GM19023 (cell line): Measurements from ENCODE around the gene PPP1CA.

Experiments
- ATAC-seq: cut with Tn5 transposase; IDR thresholded peaks from one replicate; pipeline ENCODE4 v1.9.1; 2021; ENCODE audit warnings: mild to moderate bottlenecking, moderate library complexity; ENCODE audit not compliant: unreplicated experiment

PPP1CA gene

GRCh38 chr11:67401495-67402191 lies at the start of gene PPP1CA:
PPP1CA (minus strand) TSS chr11:67401858; CDS start chr11:67401782, 76 bp downstream.
- ATAC-seq: peak; percentile 69

- no peak for ATAC-seq
Observed at GRCh38 chr11:67450796-67451657, 49.4 kb upstream of the PPP1CA start.

DNA sequence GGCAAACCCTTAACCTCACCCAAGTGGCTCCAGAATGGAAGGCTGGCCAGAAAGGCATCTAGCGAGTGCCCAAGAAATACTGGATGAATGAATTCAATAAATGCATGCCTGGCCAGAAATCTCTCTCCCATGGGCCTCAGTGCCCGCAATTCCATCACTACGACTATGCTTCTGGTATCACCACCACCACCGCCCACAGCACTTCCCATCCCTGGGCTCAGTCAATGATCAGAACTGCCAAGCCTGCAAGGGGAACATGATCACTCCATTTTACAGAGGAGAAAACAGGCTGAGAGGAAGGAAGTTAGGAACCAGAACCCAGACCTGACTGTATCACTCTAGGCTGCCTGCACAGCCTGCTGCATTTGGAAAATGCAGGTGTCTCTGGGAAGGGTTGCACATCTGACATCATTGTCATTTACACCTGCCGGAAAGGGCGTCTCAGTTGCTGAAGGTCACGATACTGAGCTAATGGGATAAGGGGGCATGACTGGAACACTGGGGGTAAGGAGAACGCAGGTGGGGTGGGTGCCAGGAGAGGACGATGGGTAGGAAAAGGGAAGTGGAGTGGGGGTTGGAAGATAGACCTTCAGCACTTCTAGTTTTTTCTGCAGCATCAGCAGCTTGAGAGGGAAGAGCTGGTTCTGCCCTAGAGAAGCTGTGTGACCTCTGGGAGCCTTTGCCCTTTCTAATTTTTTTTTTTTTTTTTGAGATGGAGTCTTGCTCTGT lies 47.6 kb upstream of the PPP1CA start:
- ATAC-seq: no peak

- no peak for ATAC-seq
Observed at GRCh38 chr11:67448220-67448609, 46.6 kb upstream of the PPP1CA start.

GRCh38 chr11:67445515-67445914 lies 43.9 kb upstream of the PPP1CA start:
- ATAC-seq: no peak

GRCh38 chr11:67442504-67443404 lies 41.1 kb upstream of the PPP1CA start:
- ATAC-seq: no peak

GRCh38 chr11:67441731-67442351 lies 40.2 kb upstream of the PPP1CA start:
- no peak for ATAC-seq

DNA sequence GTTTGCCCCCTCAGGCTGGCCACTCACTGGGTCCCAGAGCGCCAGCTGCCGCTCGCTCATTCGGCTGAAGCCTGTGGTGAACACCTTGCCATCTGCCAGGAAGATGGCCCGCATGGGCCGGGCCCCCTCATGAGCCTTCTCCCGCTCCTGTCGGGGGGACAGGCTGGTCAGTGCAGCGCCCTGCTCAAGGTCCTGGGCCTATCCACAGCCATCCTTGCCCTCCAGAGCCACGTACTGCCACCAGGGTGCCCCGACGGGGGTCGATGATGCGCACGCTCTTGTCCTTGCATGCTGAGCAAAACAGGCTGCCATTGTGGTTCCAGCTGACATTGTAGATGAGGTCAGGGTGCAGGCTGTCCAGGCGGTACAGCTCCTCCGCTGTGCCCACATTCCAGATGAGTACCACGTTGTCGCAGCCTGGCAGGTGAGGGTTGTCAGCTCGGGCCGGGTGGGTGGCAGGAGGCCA lies 39.5 kb upstream of the PPP1CA start:
- no peak for ATAC-seq

GRCh38 chr11:67440229-67441097 lies 38.8 kb upstream of the PPP1CA start:
- ATAC-seq: no peak

- no peak for ATAC-seq
Observed at GRCh38 chr11:67439321-67440228, 37.9 kb upstream of the PPP1CA start.

- no peak for ATAC-seq
Observed at GRCh38 chr11:67438158-67438902, 36.7 kb upstream of the PPP1CA start.

DNA sequence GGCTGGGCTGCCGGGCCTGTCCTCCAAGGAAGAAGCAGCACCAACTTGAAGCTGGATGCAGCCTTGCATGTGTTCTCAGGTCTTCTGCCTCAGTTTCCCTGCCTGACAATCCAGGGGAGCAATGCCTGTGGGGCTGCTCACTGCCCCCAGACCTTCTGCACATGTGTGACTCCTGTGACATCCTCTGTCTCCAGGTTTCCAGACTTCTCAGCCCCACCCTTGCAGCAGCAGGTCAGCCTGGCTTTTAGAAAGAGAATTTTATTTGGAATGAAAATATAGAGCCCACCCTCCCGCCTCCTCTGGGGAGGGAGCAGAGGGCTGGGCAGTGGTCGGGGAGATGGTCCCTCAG lies 36.1 kb upstream of the PPP1CA start:
- no peak for ATAC-seq

GRCh38 chr11:67437082-67437808 lies 35.6 kb upstream of the PPP1CA start, which contains the start of gene PTPRCAP:
PTPRCAP (minus strand) TSS chr11:67437682; CDS start chr11:67437619, 63 bp downstream.
- peak; percentile 38 for ATAC-seq

DNA sequence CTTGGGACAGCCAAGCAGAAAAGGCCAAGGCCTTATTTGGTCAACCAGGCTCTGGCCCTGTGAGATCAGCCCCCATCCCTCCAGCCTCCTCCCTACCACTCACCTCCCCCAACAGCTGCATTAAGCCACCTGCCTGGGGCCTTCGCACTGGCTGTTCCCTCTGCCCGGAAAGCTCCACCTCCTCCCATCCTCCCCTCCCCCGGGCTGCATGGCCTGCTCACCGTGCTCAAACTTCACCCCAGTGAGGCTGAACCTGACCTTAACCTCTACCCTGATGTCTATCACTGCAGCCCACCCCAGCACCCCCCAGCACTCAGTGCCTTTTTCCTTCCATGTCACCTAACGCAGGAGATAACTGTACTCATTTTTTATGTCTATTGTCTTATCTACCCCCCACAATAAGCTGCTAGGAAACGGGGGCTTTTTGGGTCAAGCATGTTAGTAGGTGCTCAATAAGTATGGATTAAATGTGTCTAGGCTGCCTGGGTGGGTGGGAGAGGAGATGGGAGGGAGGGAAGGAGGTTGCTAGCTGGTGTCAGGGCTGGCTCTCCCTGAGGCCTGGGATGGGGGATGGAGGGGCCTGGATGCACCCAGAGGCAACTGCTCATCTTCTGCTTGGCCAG lies 34.9 kb upstream of the PPP1CA start:
- ATAC-seq: peak; percentile 30

DNA sequence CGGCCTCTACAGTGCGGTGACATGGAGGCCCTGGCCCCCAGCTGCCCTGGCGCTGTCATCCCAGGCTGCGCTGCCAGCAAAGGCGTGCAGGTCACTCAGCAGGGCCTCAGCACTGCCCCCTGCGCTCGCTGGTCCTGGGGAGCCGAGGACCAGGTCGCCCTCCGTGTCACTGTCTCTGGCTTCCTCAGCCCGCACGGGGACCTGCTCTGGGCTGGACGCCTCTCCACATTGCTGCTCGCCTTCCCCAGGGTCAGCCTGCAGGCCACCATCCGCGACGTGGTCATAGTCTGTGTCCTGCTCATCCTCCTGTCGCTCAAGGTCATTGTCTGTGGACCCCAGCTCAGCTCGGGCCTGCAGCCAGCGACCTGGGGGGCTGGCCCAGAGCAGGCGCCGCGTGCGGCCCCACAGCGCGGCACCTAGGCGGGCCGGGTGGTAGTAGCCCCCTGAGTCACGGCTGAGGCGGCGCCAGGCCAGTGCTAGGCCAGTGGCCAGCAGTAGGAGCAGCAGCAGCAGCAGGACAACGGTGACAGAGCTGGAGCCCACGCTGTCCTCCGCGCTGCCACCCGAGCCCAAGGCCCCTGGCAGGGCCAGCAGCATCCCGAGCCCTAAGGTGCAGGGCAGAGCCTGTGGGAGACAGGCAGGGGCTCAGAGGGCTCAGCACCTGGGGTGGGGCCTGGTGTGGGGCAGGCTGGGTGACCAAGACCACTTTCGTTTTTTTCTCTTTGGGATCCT lies 34.2 kb upstream of the PPP1CA start:
- peak; percentile 4 for ATAC-seq
